ENCODE measurements around the gene CDK14. TPM values are rescaled to one million over a fixed set of nuclear protein-coding genes. Genes with fewer than 3 reads are reported as not detected.

Gene CDK14
- total RNA-seq, 1 donor from 2014 or later: 8.3 TPM

DNA sequence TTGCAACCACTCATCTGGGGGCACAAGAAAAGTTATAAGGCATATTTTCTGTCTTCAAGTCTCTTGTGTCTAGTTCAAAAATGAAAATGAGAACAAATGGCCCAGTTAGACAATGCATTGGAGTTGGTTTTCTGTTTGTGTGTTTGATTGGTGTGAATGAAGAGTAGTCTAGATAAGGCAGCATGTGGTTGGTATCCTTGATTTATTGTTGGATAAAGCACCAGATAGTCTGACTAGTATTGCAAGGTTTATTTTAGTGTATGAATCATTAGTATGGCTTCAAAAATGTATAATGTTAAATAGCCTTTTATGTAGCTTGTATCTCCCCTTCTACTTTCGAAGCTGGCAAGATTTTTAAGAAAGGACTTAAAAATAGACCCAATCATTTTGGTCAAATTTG lies 237.3 kb downstream of the CDK14 start:
- DNase-seq (ENCODE audit: extremely low read depth, low read depth, low spot score): no peak

DNA sequence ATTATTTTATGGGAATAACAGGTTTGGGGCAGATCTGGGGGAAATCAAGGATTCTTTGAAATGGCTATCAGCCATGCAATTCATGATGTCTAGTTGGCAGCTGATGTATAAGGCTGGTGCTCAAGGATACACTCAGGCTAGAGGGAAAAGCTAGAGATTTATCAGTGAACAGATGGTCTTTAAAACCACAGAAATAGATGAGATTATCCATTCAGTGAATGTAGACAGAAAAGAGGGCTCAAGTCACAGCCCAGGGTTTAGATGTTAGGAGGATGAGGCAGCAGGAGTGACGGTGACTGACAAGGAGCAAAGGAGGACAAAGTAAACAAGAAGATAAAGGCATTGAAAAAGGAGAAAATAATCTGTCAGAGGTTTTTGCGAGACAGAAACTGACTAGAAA lies 238.7 kb downstream of the CDK14 start:
- no peak for DNase-seq (ENCODE audit: extremely low read depth, low read depth, low spot score)

DNA sequence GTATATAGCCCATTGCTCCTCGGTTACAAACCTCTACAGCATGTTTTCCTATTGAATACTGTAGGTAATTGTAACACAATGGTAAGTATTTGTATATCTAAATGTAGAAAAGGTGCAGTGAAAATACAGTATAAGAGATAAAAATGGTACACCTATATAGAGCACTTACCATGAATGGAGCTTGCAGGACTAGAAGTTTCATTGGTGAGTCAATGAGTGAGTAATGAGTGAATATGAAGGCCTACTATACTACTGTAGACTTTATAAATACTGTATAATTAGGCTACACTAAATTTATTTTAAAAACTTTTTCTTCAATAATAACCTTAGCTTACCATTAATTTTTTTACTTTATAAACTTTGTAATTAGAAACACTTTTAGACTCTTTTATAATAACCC lies 239.7 kb downstream of the CDK14 start:
- DNase-seq (ENCODE audit: extremely low read depth, low read depth, low spot score): no peak

DNA sequence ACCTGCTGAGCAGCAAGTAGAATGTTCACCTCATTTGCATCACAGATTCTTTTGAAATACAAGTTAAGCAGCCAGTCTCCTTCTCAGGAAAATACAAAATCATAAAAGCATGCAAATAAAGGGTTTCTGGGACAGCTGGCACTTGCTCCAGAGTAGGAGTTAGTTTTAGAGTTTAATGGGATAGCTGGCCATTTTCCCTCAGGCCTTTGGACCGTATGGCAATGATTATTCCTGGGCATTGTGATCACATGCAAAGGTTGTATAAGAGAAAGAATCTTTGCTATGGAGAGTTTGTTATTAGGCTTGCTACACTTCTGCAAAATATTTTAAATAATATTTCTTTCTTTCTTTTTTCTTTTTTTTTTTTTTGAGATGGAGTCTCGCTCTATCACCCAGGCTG lies 240.8 kb downstream of the CDK14 start:
- no peak for DNase-seq (ENCODE audit: extremely low read depth, low read depth, low spot score)

DNA sequence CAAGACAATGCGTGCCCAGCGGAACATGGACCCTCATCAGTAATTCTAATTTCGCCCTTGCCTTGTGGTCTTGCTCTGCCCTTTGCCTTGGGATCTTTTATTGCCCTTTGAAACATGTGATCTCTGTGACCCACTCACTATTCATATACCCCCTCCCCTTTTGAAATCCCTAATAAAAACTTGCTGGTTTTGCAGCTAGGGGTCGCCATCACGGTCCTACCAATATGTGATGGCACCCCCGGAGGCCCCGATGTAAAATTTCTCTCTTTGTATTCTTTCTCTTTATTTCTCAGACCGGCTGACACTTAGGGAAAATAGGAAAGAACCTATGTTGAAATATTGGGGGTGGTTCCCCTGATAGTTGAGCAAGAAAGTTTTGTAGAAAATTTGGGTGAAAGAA lies 242.7 kb downstream of the CDK14 start:
- DNase-seq (ENCODE audit: extremely low read depth, low read depth, low spot score): no peak

DNA sequence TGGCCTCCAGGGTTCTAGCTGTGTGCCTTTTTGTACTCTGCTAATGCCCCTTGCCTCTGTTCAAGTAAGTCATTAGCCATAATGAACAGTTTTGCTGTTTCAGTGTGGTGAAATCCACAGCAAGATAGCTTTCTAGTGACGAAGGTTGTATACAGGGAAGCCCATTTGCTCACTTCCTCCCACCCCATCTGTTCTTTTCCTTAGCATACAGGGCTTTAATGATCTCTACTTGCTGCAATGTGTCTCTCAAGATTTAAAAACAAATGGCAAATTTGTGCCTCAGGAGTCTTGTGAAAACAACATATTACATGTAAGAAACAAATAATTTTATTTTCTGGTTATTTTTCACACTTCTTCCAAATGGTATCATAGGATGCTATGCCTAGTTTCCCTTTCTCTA lies 243.2 kb downstream of the CDK14 start:
- DNase-seq (ENCODE audit: extremely low read depth, low read depth, low spot score): no peak

DNA sequence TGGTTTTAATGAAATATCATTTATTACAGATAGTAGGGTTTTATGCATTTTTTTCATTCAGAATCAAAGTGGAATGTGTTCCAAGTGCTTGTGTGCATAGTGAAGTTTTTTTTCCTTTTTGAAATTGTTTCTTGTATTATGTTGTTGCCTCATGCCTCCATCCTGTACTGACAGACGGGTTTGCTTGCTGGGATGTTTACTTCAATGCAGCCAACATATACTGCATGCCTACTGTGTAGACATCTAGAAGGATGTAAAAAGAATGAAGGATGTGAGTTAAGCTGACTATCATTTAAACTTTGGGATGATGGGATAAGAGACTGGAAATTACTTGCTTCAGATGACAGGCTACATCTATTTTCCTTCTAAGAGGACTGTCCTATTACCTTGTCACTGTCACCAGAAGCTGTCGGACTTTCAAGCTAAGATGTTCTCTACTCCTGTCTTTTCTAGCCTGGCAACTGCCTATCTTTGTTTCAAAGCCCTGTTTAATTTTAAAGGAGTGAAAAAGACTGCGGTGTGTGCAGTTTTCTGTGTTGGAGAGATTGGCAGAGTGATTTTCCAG lies 243.7 kb downstream of the CDK14 start:
- DNase-seq (ENCODE audit: extremely low read depth, low read depth, low spot score): no peak

DNA sequence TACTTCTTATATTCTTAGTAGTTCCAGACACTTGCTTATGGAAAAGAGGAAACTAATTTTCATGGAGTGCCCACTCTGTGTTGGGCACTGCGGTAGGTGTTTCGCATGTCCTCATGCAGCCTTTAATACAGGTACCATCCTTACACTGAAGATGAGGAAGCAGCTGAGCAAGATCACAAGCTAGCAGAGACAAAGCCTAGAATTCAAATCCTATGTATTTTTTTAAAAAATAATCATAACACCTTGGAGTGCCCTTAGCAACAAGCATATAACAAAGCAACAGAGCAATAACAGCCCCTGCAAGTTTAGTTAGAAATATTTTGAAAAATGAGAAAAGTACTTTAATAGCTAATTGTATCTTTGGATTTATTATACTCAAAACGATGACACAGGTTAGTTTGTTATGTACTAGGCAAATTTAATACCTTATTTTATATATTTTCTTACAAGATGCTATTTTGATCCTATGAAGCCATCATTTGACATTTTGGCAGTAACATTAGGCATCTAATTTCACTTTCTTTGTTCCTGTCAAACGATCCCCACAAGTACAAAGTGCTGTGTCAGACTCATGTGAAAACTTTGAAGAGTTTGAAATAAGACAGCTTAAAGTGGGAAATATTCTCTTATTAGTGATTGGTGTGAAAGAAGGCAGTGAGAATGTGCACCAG lies 245.8 kb downstream of the CDK14 start:
- no peak for DNase-seq (ENCODE audit: extremely low read depth, low read depth, low spot score)

DNA sequence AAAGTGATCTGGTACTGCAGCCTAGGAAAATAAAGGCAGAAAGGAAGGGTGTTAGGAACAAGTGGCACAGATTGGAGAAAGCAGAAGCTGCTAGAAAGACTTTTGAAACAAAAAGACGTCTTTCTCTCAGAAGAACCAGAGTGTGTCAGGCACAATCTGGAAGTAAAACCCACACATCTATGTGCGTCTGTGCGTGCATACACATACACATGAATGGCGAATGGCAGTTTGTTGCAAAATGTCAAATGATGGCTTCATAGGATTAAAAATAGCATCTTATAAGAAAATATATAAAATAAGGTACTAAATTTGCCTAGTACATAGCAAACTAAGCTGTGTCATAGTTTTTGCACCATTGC lies 246.3 kb downstream of the CDK14 start:
- no peak for DNase-seq (ENCODE audit: extremely low read depth, low read depth, low spot score)

DNA sequence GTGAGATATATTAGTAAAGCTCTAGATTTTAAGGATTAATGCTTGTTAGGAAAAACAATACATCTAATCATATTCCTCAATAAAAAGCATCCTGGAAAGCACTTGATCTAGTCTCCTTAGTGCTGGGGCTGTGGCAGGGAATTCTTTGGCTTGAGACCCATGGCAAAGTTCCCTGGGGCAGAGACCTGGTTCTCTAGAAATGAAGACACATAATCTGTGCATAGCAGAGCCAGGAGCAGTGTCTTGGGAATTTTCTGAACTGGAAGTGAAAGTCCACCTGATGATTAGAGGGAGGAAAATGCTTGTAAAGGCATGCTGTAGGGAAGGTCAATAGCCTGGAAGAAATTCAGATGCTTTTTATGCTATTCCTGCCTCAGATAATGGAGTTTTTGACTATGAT lies 247.4 kb downstream of the CDK14 start:
- no peak for DNase-seq (ENCODE audit: extremely low read depth, low read depth, low spot score)

DNA sequence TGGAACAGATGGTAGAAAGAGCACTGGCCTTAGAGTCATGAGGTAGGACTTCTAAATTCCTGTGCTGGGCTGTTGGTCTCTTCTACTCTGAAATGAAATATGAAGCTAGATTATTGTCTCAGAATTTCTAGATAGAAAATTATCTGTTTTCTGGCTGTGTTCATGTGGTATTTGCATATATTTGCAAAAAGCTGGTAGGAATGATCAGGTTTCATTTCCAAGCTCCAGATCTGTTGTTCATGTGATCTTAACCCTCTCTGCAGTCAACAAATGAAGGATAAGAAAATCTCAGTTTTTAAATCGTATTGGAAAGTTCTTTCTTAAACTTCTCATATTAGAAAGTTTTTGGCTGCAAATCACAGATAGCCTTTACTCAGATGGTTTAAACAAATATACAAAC lies 248.3 kb downstream of the CDK14 start:
- no peak for DNase-seq (ENCODE audit: extremely low read depth, low read depth, low spot score)

DNA sequence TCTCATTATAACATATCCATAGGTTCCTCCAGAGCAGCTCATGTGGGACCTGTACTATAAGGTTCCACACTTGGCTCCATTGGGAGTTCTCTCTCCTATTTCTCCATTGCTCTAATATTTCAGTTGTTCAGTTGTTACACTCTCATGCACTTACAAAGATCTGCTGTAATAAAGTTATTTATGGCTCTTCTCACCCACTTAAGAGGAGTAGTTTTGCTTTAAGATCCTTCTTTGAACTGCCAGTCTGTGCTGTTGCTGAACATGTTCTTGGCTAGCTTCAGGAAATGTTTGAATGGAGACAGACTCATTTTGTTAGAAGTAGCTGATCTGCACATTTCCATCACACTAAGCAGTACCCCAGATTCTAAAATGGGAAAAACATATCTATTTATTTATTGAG lies 250.1 kb downstream of the CDK14 start:
- DNase-seq (ENCODE audit: extremely low read depth, low read depth, low spot score): no peak

DNA sequence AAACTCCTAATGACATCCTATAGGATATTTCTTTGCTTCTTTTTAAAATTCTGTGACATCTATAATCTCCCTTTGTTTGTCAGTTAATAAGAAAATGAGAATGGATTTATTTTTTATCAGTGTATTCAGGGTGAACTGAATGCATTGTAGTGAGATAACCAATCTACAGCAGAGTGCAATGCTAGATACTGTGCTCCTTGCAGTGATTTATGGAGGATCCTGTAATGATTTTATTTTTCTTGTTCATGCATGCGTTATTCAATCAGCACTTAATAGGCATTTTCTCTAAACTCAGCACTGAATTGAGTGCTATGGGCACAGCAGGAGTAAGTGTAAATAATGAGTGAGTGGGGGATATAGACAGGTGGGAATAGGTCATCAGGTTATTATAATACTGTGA lies 253.9 kb downstream of the CDK14 start:
- no peak for DNase-seq (ENCODE audit: extremely low read depth, low read depth, low spot score)

DNA sequence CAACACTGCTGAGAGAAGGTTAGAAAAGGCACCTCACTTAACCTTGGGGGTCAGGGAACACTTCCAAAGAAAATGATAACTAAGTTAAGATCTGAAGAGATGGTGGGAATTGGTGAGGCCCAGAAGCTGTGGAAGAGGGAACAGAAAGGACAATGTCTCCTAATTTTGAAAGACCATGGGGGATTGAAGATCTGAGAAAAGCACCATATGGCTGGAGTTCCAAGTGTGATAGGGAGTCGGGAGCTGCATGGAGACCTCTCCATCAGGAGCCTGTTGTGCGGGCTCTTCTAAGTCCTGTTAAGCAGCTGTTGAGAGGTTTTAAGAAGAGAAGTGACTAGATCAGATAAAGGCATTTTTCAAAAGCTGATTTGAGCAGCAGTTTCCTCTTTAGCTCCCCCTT lies 254.3 kb downstream of the CDK14 start:
- DNase-seq (ENCODE audit: extremely low read depth, low read depth, low spot score): no peak

DNA sequence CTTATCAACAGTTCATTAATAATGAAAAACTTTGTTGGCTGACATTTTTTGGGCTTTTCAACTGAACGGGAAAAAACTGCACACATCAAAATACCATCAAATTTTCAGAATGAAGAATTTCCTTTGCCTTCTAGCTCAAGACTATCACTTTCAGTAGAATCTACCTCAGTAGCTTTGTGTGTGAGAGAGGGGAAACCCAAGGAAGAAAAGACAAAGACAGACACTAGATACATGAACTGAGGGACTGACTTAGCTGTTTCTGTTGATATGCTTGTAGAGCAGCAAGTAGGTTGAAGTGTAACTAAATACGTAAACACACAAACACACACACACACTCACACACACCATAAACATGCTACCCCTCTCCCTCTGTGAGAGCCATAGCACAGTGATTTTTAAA lies 257.1 kb downstream of the CDK14 start:
- no peak for DNase-seq (ENCODE audit: extremely low read depth, low read depth, low spot score)

DNA sequence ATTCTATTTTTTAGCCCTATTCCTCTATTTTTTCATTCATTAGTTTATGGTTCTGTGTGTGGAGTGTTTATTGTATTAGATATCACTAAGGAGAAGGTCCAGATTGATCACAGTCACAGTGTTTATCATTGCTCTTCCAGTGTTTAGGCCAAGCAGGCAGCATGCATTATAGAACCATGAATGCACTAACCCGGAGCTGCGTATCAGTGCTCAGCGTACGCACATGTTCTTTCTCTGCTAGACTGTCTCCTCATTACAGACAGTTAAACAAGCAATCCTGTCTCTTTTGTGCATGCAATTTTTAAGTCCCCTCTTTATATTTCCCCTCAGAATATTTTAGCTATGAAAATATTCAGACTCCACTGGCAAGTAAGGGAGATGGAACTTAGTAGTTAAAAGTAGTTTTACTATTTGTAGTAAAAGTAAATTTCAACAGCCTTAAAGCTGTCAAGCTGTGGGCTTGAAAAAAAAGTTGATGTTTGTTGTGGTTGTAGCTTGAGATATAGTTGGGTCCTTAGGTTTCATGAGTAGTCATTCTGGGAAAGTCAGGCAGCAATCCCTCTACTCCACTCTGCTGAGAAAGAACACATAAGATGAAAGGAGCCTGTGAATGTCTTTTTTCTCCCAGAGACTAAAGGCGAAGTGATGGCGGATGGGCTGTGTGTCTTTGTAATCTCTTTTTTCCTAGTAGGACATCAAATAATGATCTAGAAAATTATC lies 260.4 kb downstream of the CDK14 start:
- DNase-seq (ENCODE audit: extremely low read depth, low read depth, low spot score): no peak

DNA sequence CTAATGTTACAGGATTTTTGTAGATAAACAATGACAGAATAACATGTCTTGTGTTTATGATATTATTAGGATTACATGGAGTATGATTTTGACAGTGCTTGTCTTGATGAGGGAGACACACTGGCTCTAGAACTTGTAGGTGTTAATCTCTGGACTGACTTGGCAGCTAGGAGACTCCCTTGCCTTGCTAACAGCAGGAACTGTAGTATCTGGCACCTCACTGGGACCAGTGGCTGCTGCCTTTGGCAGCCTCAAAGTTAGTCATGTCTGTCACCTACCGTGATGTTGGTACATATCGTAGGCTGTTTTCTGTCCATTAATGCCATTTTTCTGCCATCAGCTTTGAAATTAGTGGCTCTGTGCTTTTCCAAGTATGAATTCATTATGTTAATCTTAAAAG lies 261.5 kb downstream of the CDK14 start:
- no peak for DNase-seq (ENCODE audit: extremely low read depth, low read depth, low spot score)

DNA sequence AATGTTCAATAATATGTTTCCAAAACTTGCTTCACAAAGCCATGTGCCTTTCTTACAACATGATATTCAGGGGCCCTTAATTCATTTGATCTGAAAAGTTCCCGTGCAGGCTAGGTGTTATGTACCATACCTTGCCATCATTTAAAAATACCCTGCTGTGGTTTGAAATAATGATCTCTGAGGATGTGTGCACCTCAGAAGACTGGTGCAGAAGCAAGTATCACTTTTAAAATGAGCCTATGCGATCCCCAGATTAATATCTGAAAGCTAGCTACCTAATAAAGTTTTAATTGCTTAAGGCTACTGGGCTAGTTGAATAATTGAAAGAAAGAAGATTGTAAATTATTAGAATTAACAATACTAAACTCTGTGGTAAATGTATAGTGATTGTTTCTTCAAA lies 262.4 kb downstream of the CDK14 start:
- DNase-seq (ENCODE audit: extremely low read depth, low read depth, low spot score): no peak

DNA sequence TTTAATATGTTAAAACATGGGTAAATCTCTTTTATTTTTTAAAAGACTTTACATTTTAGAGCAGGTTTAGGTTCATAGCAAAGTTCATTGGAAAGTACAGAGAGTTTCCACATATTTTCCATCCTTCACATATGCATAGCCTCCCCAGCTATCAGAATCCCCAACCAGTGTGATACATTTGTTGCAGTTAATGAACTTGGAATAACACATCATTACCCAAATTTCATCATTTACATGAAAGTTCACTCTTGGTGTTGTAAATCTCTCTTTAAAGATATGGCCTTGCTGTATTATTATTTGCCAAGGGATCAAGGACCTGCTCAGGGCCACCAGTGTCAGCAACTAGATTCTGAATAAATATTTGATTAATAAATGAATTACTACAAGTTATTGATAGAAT lies 263.4 kb downstream of the CDK14 start:
- DNase-seq (ENCODE audit: extremely low read depth, low read depth, low spot score): no peak

DNA sequence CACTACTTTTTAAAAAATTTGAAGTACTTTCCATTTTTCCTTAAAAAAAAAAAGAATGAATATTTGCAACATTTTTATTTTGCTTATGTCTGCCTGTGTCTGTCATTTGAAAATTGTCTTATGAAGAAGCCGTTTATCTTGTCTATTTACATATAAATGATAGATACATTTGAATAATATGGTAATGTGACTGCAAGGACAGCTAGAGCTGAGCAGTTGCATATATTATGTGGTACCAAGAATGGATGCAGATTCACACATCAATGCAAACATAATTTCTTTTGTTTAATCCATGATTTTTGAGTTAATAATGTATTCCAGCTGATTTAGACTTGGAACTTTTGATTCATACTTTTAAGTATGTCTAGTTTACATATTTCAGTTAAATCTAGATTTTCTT lies 268.0 kb downstream of the CDK14 start:
- DNase-seq (ENCODE audit: extremely low read depth, low read depth, low spot score): no peak

DNA sequence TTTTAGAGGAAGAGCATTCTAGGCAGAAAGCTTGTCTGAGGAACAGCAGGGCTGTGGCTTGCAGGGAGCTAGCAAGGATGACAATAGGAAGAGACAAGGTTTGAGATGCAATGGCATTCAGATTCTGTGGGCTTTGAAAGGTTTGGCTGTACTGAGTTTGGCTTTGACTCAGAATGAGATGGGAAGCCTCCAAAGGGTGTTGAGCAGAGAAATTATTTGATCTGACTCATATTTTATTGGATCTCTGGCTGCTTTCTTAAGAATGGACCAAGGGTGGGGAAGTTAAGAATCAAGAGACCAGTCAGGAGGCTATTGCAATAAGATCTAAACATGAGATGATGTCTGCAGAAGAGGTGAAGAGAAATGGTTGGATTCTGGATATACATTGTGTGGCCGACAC lies 273.2 kb downstream of the CDK14 start:
- DNase-seq (ENCODE audit: extremely low read depth, low read depth, low spot score): no peak

DNA sequence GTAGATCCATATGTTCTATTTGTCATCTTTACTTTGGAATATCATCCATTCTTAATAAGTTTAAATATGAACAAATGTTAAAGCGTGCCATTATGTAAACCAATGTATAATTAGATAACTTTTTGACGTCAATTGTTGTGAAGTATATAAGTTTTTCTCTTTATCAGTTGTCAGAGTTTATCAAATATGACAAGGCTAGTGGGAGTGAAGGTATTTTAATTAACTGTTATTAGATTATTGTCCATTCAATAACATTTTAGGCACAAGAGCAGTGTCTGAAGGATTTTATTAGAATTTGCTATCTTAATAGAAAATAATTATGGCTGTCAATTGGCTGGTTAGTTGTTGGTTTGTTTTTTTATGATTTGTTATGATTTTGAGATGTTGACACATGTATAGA lies 280.6 kb downstream of the CDK14 start:
- DNase-seq (ENCODE audit: extremely low read depth, low read depth, low spot score): no peak

DNA sequence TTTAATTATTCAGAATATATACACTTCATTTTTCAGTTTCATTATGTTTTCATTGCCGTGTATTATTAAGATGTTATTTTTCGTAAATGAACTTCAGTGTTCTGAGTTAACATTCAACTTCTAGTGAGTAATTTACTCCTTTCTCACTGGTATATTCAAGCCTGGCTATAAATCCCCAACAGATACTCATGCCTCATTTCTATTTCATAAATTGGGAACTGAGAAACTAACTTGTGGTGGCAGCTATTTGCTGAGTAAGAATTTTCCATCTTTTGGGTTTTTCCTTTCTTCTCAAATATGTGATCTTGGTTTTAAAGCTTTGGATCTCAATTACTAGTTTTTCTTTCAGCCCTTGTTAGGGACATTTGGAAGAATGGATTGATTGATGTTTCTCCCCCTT lies 281.1 kb downstream of the CDK14 start:
- no peak for DNase-seq (ENCODE audit: extremely low read depth, low read depth, low spot score)
